B cell (primary cell): Measurements from ENCODE around the gene PRKCQ. TPM values are rescaled to one million over a fixed set of nuclear protein-coding genes. Genes with fewer than 3 reads are reported as not detected.

Source experiments
- ATAC-seq: fragments of 200-7000 bp; cut with Tn5 transposase; one replicate; pipeline ENCODE4 v1.10.0; 2021; ENCODE audit warnings: low read depth, mild to moderate bottlenecking, moderate number of reproducible peaks, moderate library complexity
- CTCF ChIA-PET: fragments of 350-600 bp; sonication (Branson Sonifier 250); formaldehyde crosslinking; loops from one replicate; lab custom pipeline; 2021; ENCODE audit warnings: antibody characterized with exemption, inconsistent platforms; lab: Charles Lee
- POLR2A ChIA-PET: fragments of 350-600 bp; sonication (Branson Sonifier 250); formaldehyde crosslinking; loops from one replicate; lab custom pipeline; 2021; ENCODE audit warnings: antibody characterized with exemption; lab: Charles Lee
- DNase-seq: peaks from one replicate; pipeline ENCODE4 v3.0.0; 2013
- H2AFZ ChIP-seq: 2 replicates; pipeline ENCODE4 v1.6.1; 2012; ENCODE audit warnings: mild to moderate bottlenecking, low read depth, low read length; ENCODE audit not compliant: insufficient read depth, poor library complexity, severe bottlenecking
- H3K27ac ChIP-seq, 2 donors: 1 replicate in 1 of 2; 2 replicates in 1 of 2; pipeline ENCODE4 v1.5.1; 2012 to 2013; ENCODE audit warnings: low read length in 2 of 2, mild to moderate bottlenecking in 2 of 2, moderate library complexity in 1 of 2
- H3K27me3 ChIP-seq, 4 experiments: fragments of 200-600 bp in 1 of 4; sonication (generic) in 1 of 4; replicated peaks in 1 of 4; 1 replicate in 2 of 4; 2 replicates in 2 of 4; pipeline versions ENCODE4 v1.6.1 to v1.7.0; 2013 to 2016; ENCODE audit warnings: low read length in 3 of 4, mild to moderate bottlenecking in 2 of 4, mixed read lengths in 1 of 4, moderate library complexity in 1 of 4; ENCODE audit not compliant: insufficient read depth in 4 of 4, control insufficient read depth in 3 of 4; ENCODE audit errors: control extremely low read depth in 1 of 4
- H3K36me3 ChIP-seq, 2 experiments: replicated peaks in 1 of 2; 1 replicate in 1 of 2; 2 replicates in 1 of 2; pipeline versions ENCODE4 v1.6.1 to v1.7.1; 2013; ENCODE audit warnings: low read length in 1 of 2; ENCODE audit not compliant: insufficient read depth in 2 of 2, control insufficient read depth in 1 of 2; ENCODE audit errors: control extremely low read depth in 1 of 2, extremely low read depth in 1 of 2
- H3K4me1 ChIP-seq, 2 donors: fragments of 200-600 bp in 1 of 2; sonication (generic) in 1 of 2; 1 replicate in 1 of 2; 2 replicates in 1 of 2; pipeline versions ENCODE4 v1.5.1 to v1.6.1; 2013 to 2017; ENCODE audit warnings: low read length in 2 of 2; ENCODE audit not compliant: control insufficient read depth in 2 of 2, insufficient read depth in 2 of 2
- H3K4me2 ChIP-seq: replicated peaks from 2 replicates; pipeline ENCODE3; 2012; ENCODE audit warnings: mild to moderate bottlenecking, low read depth, low read length; ENCODE audit not compliant: poor library complexity, severe bottlenecking
- H3K4me3 ChIP-seq, 5 experiments: fragments of 200-600 bp in 1 of 5; sonication (generic) in 1 of 5; 1 replicate in 3 of 5; 2 replicates in 2 of 5; pipeline versions ENCODE4 v1.5.1 to v1.7.0; 2011 to 2016; ENCODE audit warnings: low read length in 4 of 5, mild to moderate bottlenecking in 4 of 5, low read depth in 2 of 5, control low read depth in 1 of 5, moderate library complexity in 1 of 5; ENCODE audit not compliant: insufficient read depth in 1 of 5; ENCODE audit errors: control extremely low read depth in 1 of 5, extremely low read depth in 1 of 5
- H3K79me2 ChIP-seq: fragments of 200-600 bp; sonication (generic); one replicate; pipeline ENCODE4 v1.6.0; 2016; ENCODE audit warnings: low read length; ENCODE audit not compliant: control insufficient read depth, insufficient read depth
- H3K9ac ChIP-seq: fragments of 200-600 bp; sonication (generic); 2 replicates; pipeline ENCODE4 v1.6.1; 2017; ENCODE audit warnings: mild to moderate bottlenecking, low read length, moderate library complexity
- H3K9me3 ChIP-seq, 3 donors: one replicate each; pipeline versions ENCODE4 v1.6.1 to v1.7.1; 2013; ENCODE audit warnings: low read length in 2 of 3; ENCODE audit not compliant: control insufficient read depth in 2 of 3, insufficient read depth in 1 of 3; ENCODE audit errors: control extremely low read depth in 1 of 3
- H4K20me1 ChIP-seq: 2 replicates; pipeline ENCODE4 v1.6.0; 2012; ENCODE audit warnings: mild to moderate bottlenecking, low read length; ENCODE audit not compliant: insufficient read depth, control insufficient read depth, poor library complexity, severe bottlenecking
- H3K27ac Mint-ChIP-seq: one replicate; pipeline ENCODE4 v1.8.0; 2021; ENCODE audit warnings: mixed read lengths
- H3K27me3 Mint-ChIP-seq: one replicate; pipeline ENCODE4 v1.8.0; 2021; ENCODE audit warnings: mixed read lengths
- H3K4me1 Mint-ChIP-seq: one replicate; pipeline ENCODE4 v1.8.0; 2021; ENCODE audit warnings: mixed read lengths
- H3K4me3 Mint-ChIP-seq: one replicate; pipeline ENCODE4 v1.8.0; 2021; ENCODE audit warnings: mixed read lengths
- H3K9me3 Mint-ChIP-seq: one replicate; pipeline ENCODE4 v1.8.0; 2022; ENCODE audit warnings: mixed read lengths; ENCODE audit not compliant: insufficient read depth
- EZH2 ChIP-seq: IDR thresholded peaks from 2 replicates; pipeline ENCODE4 v1.6.1; 2012; ENCODE audit warnings: borderline replicate concordance, low read depth, mild to moderate bottlenecking, moderate library complexity, low read length; ENCODE audit not compliant: insufficient read depth, poor library complexity, severe bottlenecking
- WGBS: methylation state at CpG from one replicate; pipeline ENCODE4 v1.1.5; 2013; ENCODE audit warnings: missing lambda C conversion rate; ENCODE audit not compliant: insufficient coverage; 5-methylcytosine and 5-hydroxymethylcytosine counted together
- intact Hi-C: fragments of 100-400 bp; cut with micrococcal nuclease; formaldehyde crosslinking; loops from one replicate; pipeline ENCODE4 v1.10.0; 2022
- polyA plus RNA-seq: library from polyadenylated mRNA; depleted of rRNA; stranded (reverse); fragments of >200 nt; gene quantifications from 2 replicates; pipeline ENCODE4 v1.2.3, GENCODE V29; 2012
- total RNA-seq, 2 donors: library from RNA; stranded (reverse); fragments of 120-200 nt in 1 of 2; gene quantifications; 1 replicate in 1 of 2; 2 replicates in 1 of 2; pipeline versions ENCODE4 v1.2.3 to v1.2.4, GENCODE V29; 2013 to 2022
- TF ChIP-seq, protein P1 (sequence below): fragments of 200-600 bp; IDR thresholded peaks from one replicate; pipeline ENCODE4 v1.8.0; 2022; ENCODE audit warnings: antibody characterized with exemption, mild to moderate bottlenecking

PRKCQ gene
- total and polyA plus RNA-seq, 2 donors (not counting 1 experiment from before 2014, with no cell fraction given) = 0.15 to 0.16 TPM

GRCh38 chr10:6602026-6602699 lies 22.1 kb upstream of the PRKCQ start:
- Histone ChIP-seq H3K4me2 (no peak overlapping the region), H3K36me3 (no peaks in the 10 kb centered on the region), H2AFZ (no peak overlapping the region), H3K27ac (no peak overlapping the region), H3K27me3 (no peaks in the 10 kb centered on the region), H4K20me1 (no peaks in the 10 kb centered on the region), H3K9me3 (no peaks in the 10 kb centered on the region), H3K4me1 (peaks cover 8% of the 10 kb centered on the region in 2 donors), H3K79me2 (no peaks in the 10 kb centered on the region), H3K9ac (no peak overlapping the region), H3K4me3 (no peak overlapping the region)
- ChIA-PET POLR2A (no interaction called here), CTCF (interaction anchor here (1.1 kb wide), 1 partner anchor 43 kb away, joined by 3 read pairs; no protein-coding TSS in a partner anchor)
- 80% methylated on average over 1 of the region's 2 CpGs for WGBS
- H3K27ac Mint-ChIP-seq = no peak overlapping the region
- TF ChIP-seq, protein P1, sequence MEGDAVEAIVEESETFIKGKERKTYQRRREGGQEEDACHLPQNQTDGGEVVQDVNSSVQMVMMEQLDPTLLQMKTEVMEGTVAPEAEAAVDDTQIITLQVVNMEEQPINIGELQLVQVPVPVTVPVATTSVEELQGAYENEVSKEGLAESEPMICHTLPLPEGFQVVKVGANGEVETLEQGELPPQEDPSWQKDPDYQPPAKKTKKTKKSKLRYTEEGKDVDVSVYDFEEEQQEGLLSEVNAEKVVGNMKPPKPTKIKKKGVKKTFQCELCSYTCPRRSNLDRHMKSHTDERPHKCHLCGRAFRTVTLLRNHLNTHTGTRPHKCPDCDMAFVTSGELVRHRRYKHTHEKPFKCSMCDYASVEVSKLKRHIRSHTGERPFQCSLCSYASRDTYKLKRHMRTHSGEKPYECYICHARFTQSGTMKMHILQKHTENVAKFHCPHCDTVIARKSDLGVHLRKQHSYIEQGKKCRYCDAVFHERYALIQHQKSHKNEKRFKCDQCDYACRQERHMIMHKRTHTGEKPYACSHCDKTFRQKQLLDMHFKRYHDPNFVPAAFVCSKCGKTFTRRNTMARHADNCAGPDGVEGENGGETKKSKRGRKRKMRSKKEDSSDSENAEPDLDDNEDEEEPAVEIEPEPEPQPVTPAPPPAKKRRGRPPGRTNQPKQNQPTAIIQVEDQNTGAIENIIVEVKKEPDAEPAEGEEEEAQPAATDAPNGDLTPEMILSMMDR = no peak
- no peak for TF ChIP-seq EZH2
- no peaks in the 10 kb centered on the region for H3K9me3 Mint-ChIP-seq
- ATAC-seq (no peak), DNase-seq (no peak)
- peaks cover 49% of the 10 kb centered on the region for H3K27me3 Mint-ChIP-seq
- H3K4me1 Mint-ChIP-seq = peaks cover 8% of the 10 kb centered on the region
- intact Hi-C loops = no loop called here
- no peak overlapping the region for H3K4me3 Mint-ChIP-seq

- ATAC-seq (no peak), DNase-seq (no peak)
- Mint-ChIP-seq H3K4me1 (peaks cover 8% of the 10 kb centered on the region), H3K27ac (no peak overlapping the region), H3K4me3 (no peak overlapping the region), H3K27me3 (peaks cover 45% of the 10 kb centered on the region), H3K9me3 (no peaks in the 10 kb centered on the region)
- no peak for TF ChIP-seq EZH2
- TF ChIP-seq, protein P1 = no peak
- 93% methylated on average over 6 of the region's 9 CpGs for WGBS
- Histone ChIP-seq H3K36me3 (no peaks in the 10 kb centered on the region), H2AFZ (no peak overlapping the region), H3K9ac (no peak overlapping the region), H3K4me1 (peaks cover 8% of the 10 kb centered on the region in 2 donors), H3K79me2 (no peaks in the 10 kb centered on the region), H3K4me3 (no peak overlapping the region), H3K27me3 (no peaks in the 10 kb centered on the region), H3K4me2 (no peak overlapping the region), H4K20me1 (no peaks in the 10 kb centered on the region), H3K9me3 (no peaks in the 10 kb centered on the region), H3K27ac (no peak overlapping the region)
- POLR2A ChIA-PET = no interaction called here
- CTCF ChIA-PET = no interaction called here
- intact Hi-C loops = no loop called here
These were observed 21.2 kb upstream of the PRKCQ start for GRCh38 chr10:6601246-6601805.
